ENCODE measurements around the gene CSK. TPM values are rescaled to one million over a fixed set of nuclear protein-coding genes. Genes with fewer than 3 reads are reported as not detected.

The CSK gene
- polyA plus RNA-seq, 1 of the 3 experiments (the other 2 are of a cell fraction), result 53.1 TPM

DNA sequence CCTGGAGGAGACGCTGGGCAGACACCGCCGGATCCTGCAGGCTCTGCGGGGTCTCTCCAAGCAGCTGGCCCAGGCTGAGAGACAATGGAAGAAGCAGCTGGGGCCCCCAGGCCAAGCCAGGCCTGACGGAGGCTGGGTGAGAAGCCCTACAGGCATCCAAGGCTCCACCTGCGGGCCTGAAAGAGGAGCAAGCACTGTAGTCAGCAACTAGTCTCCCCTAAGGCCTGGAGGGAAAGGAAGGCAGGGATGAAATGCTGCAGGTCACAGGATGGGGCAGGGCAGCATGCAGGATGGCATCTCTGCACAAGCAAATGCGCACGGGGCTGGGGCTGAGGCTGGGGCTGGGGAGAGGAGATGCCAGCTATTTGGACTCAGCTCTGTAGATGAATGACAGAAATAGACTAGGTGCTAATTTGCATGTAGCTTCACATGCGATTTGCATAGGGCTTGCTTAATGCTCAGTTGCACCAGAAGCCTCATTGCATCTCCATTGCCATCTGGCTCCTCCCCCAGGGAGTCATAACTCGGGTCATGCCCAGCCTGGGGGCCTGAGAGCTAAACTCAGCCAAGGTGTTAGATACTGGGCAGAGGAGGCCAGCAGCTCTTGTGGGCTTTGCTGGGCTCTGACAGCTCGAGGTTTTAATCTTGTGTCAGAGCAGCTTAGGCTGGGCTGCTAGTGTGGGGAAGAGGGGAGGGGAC is 39.4 kb downstream of the CSK start:
- POLR2A ChIA-PET, result interaction anchor here (0.8 kb wide), 1 partner anchor 35 kb away, joined by 6 read pairs; no protein-coding TSS in a partner anchor
- no peaks in the 10 kb centered on the region for H3K79me2 ChIP-seq (ENCODE audit: insufficient read depth)
- no peak overlapping the region for H3K4me2 ChIP-seq
- no peak overlapping the region for H2AFZ ChIP-seq (ENCODE audit: low read depth)
- TF ChIP-seq JUND (IDR thresholded peaks at IDR 0.05) (no peak), EP300 (IDR thresholded peaks at IDR 0.05; ENCODE audit: borderline replicate concordance in 1 of 2, low read depth in 1 of 2, low read length in 1 of 2) (no peak), RFX5 (IDR thresholded peaks at IDR 0.05; ENCODE audit: low read length) (no peak), RXRA (IDR thresholded peaks at IDR 0.05; ENCODE audit: borderline replicate concordance, low read depth) (no peak), MEF2A (IDR thresholded peaks at IDR 0.05; ENCODE audit: borderline replicate concordance, low read depth) (no peak), YY1 (IDR thresholded peaks at IDR 0.05; ENCODE audit: low read depth) (no peak), SMC3 (IDR thresholded peaks at IDR 0.05; ENCODE audit: low read depth, low read length) (no peak), TAF1 (IDR thresholded peaks at IDR 0.05; ENCODE audit: borderline replicate concordance, low read depth, low read length) (no peak)
- TF ChIP-seq, protein P1, sequence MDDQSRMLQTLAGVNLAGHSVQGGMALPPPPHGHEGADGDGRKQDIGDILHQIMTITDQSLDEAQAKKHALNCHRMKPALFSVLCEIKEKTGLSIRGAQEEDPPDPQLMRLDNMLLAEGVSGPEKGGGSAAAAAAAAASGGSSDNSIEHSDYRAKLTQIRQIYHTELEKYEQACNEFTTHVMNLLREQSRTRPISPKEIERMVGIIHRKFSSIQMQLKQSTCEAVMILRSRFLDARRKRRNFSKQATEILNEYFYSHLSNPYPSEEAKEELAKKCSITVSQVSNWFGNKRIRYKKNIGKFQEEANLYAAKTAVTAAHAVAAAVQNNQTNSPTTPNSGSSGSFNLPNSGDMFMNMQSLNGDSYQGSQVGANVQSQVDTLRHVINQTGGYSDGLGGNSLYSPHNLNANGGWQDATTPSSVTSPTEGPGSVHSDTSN (IDR thresholded peaks at IDR 0.05), result no peak
- H3K9me2 ChIP-seq, result no peaks in the 10 kb centered on the region
- no peaks in the 10 kb centered on the region for H3K9me3 ChIP-seq
- WGBS (ENCODE audit: low lambda C conversion rate), result 56% methylated on average over 9 of the region's 11 CpGs
- H3F3A ChIP-seq (replicated peaks; ENCODE audit: insufficient read depth), result no peaks in the 10 kb centered on the region
- peaks cover 11% of the 10 kb centered on the region; the same call in 1 of the 2 replicates for H3K27me3 ChIP-seq (ENCODE audit: insufficient read depth)
- H3K9ac ChIP-seq, result no peak overlapping the region
- H3K27ac ChIP-seq (ENCODE audit: low read depth in 2 of 2, low read length in 1 of 2), result no peak overlapping the region; a peak in 1 of 4 replicates
- peaks cover 0 to 34% of the 10 kb centered on the region in 2 experiments; a peak in 1 of 4 replicates for H3K4me1 ChIP-seq (ENCODE audit: control insufficient read depth in 1 of 2, insufficient read depth in 2 of 2, low read depth in 1 of 2, low read length in 1 of 2)
- peak; percentile 56 for DNase-seq
- no peak overlapping the region for H3K4me3 ChIP-seq (ENCODE audit: low read depth in 2 of 2, low read length in 1 of 2)
- CTCF ChIA-PET, result interaction anchor here (1.3 to 2.6 kb wide), 6 partner anchors 9 to 80 kb away, joined by 3 to 10 read pairs (median 6); no protein-coding TSS in a partner anchor
- no peaks in the 10 kb centered on the region for H4K20me1 ChIP-seq (ENCODE audit: insufficient read depth)
- no peaks in the 10 kb centered on the region for H3K36me3 ChIP-seq (replicated peaks in 1 of 2; ENCODE audit: control insufficient read depth in 1 of 2, insufficient read depth in 2 of 2, low read length in 1 of 2)

GRCh38 chr15:74821790-74822158 is 39.9 kb downstream of the CSK start:
- H3F3A ChIP-seq (replicated peaks; ENCODE audit: insufficient read depth), result no peaks in the 10 kb centered on the region
- no peaks in the 10 kb centered on the region for H4K20me1 ChIP-seq (ENCODE audit: insufficient read depth)
- H2AFZ ChIP-seq (ENCODE audit: low read depth), result no peak overlapping the region
- no peak overlapping the region; a peak in 1 of 4 replicates for H3K27ac ChIP-seq (ENCODE audit: low read depth in 2 of 2, low read length in 1 of 2)
- no peak overlapping the region for H3K4me2 ChIP-seq
- H3K4me1 ChIP-seq (ENCODE audit: control insufficient read depth in 1 of 2, insufficient read depth in 2 of 2, low read depth in 1 of 2, low read length in 1 of 2), result peaks cover 0 to 28% of the 10 kb centered on the region in 2 experiments; a peak in 1 of 4 replicates
- WGBS (ENCODE audit: low lambda C conversion rate), result 78% methylated on average over 7 of the region's 7 CpGs
- no peaks in the 10 kb centered on the region for H3K9me3 ChIP-seq
- no peaks in the 10 kb centered on the region for H3K79me2 ChIP-seq (ENCODE audit: insufficient read depth)
- no peak for TF ChIP-seq IRF3 (IDR thresholded peaks at IDR 0.05; ENCODE audit: low read depth, low read length)
- TF ChIP-seq, protein P1 (IDR thresholded peaks at IDR 0.05), result no peak
- TF ChIP-seq, protein P2, sequence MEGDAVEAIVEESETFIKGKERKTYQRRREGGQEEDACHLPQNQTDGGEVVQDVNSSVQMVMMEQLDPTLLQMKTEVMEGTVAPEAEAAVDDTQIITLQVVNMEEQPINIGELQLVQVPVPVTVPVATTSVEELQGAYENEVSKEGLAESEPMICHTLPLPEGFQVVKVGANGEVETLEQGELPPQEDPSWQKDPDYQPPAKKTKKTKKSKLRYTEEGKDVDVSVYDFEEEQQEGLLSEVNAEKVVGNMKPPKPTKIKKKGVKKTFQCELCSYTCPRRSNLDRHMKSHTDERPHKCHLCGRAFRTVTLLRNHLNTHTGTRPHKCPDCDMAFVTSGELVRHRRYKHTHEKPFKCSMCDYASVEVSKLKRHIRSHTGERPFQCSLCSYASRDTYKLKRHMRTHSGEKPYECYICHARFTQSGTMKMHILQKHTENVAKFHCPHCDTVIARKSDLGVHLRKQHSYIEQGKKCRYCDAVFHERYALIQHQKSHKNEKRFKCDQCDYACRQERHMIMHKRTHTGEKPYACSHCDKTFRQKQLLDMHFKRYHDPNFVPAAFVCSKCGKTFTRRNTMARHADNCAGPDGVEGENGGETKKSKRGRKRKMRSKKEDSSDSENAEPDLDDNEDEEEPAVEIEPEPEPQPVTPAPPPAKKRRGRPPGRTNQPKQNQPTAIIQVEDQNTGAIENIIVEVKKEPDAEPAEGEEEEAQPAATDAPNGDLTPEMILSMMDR (IDR thresholded peaks at IDR 0.05), result no peak
- TF ChIP-seq RFX5 (IDR thresholded peaks at IDR 0.05; ENCODE audit: low read length), result no peak
- TF ChIP-seq RXRA (IDR thresholded peaks at IDR 0.05; ENCODE audit: borderline replicate concordance, low read depth), result no peak
- TF ChIP-seq RAD21 (IDR thresholded peaks at IDR 0.05; ENCODE audit: low read length), result no peak
- TF ChIP-seq MAX (IDR thresholded peaks at IDR 0.05; ENCODE audit: low read depth), result no peak
- ChIA-PET POLR2A (interaction anchor here (0.8 kb wide), 1 partner anchor 34 kb away, joined by 6 read pairs; no protein-coding TSS in a partner anchor), CTCF (interaction anchor here (1.6 to 2.6 kb wide), 4 partner anchors 22 to 53 kb away, joined by 3 to 10 read pairs (median 6); no protein-coding TSS in a partner anchor)
- no peak overlapping the region for H3K4me3 ChIP-seq (ENCODE audit: low read depth in 2 of 2, low read length in 1 of 2)
- peaks cover 13% of the 10 kb centered on the region; the same call in 1 of the 2 replicates for H3K27me3 ChIP-seq (ENCODE audit: insufficient read depth)
- no peaks in the 10 kb centered on the region for H3K9me2 ChIP-seq
- H3K9ac ChIP-seq, result no peak overlapping the region
- no peaks in the 10 kb centered on the region for H3K36me3 ChIP-seq (replicated peaks in 1 of 2; ENCODE audit: control insufficient read depth in 1 of 2, insufficient read depth in 2 of 2, low read length in 1 of 2)
- no peak for DNase-seq
